ENCODE measurements around the gene BNIP2.
A peak's percentile ranks its signal among the peaks of the same experiment; 100 is the strongest.

BNIP2 gene

DNA sequence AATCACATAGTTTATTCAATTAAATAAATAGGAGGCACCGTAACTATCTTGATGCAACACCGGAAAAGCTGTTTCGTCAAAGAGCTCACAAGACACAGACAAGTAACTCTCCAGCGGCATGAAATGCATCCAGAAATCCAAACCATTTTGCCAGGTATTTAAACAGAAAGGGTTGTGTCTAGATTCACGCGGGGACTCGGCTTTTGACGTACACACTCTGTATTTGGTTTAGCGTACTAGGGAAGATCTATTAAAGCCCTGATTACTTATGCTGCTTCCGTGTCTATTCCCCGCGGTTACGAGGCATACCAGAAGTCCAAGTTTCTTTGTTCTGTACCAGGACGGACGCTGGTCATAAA is 718 bp downstream of the BNIP2 start:
- Histone ChIP-seq H3K9me3 (ENCODE audit: insufficient read depth, low read depth, low read length) (no peaks in the 10 kb centered on the region), H2AFZ (ENCODE audit: insufficient read depth, low read length, poor library complexity) (no peak overlapping the region), H3K36me3 (ENCODE audit: control insufficient read depth in 1 of 2, insufficient read depth in 2 of 2, low read length in 2 of 2) (peaks cover 0 to 7% of the 10 kb centered on the region in 2 experiments), H4K12ac (ENCODE audit: low read depth, low read length) (peak overlapping the region; percentile 51), H2BK12ac (ENCODE audit: low read length) (no peak overlapping the region), H3K14ac (ENCODE audit: low read length) (peak overlapping the region; percentile 98), H4K91ac (ENCODE audit: low read depth, low read length) (peak overlapping the region; percentile 95), H3K27me3 (ENCODE audit: insufficient read depth, low read length) (no peaks in the 10 kb centered on the region), H4K8ac (ENCODE audit: low read depth, low read length) (peak overlapping the region; percentile 98), H3K9ac (ENCODE audit: low read length) (peak overlapping the region; percentile 94), H3K23ac (ENCODE audit: low read length) (no peak overlapping the region), H3K4me2 (ENCODE audit: low read length) (peak overlapping the region; percentile 56), H3K18ac (ENCODE audit: low read length) (no peak overlapping the region), H2BK5ac (ENCODE audit: low read depth, low read length, poor library complexity) (peak overlapping the region; percentile 95), H3K79me2 (ENCODE audit: control insufficient read depth, insufficient read depth, low read length, poor library complexity) (peaks cover 12% of the 10 kb centered on the region), H3K4ac (ENCODE audit: low read depth, low read length) (peak overlapping the region; percentile 49), H3K79me1 (ENCODE audit: low read length) (peaks cover 10% of the 10 kb centered on the region), H2AK5ac (ENCODE audit: low read length) (no peak overlapping the region), H3K4me3 (ENCODE audit: low read depth, low read length) (peak overlapping the region; percentile 94), H3K4me1 (ENCODE audit: control insufficient read depth in 1 of 2, insufficient read depth in 2 of 2, low read length in 2 of 2) (peaks cover 2 to 5% of the 10 kb centered on the region in 2 experiments), H3K27ac (ENCODE audit: low read depth, low read length) (peak overlapping the region; percentile 95), H2BK120ac (ENCODE audit: insufficient read depth, low read length, poor library complexity) (no peak overlapping the region)
- peak; percentile 44 to 83 for DNase-seq
- WGBS (ENCODE audit: extremely low coverage, insufficient coverage, insufficient read length): no CpG with 5 or more reads among the region's 15 CpGs

DNA sequence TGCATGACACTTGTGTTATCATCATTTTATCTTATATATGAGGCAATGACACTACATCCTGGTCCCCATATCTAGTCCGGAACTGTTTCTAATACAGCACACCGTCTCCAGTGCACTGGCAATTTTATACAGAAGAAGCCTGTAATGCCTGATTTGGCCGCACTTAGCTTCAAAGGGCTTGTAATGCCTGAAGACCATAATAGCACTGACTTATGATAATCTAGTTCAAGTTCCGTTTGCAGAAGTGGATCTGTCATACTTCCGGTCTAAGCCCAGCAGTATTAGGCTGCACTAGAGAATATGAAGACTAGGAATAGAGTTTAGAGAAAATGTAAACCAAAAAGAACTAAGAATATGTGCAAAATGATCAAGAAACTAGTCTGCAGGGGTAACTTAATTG is 1.3 kb downstream of the BNIP2 start:
- H2AFZ ChIP-seq (ENCODE audit: insufficient read depth, low read length, poor library complexity): no peak overlapping the region
- H4K8ac ChIP-seq (ENCODE audit: low read depth, low read length): no peak overlapping the region
- peak overlapping the region; percentile 68 for H3K4me2 ChIP-seq (ENCODE audit: low read length)
- no peak overlapping the region for H2BK120ac ChIP-seq (ENCODE audit: insufficient read depth, low read length, poor library complexity)
- H3K23ac ChIP-seq (ENCODE audit: low read length): no peak overlapping the region
- no peak overlapping the region for H3K9ac ChIP-seq (ENCODE audit: low read length)
- H3K79me2 ChIP-seq (ENCODE audit: control insufficient read depth, insufficient read depth, low read length, poor library complexity): peaks cover 12% of the 10 kb centered on the region
- H3K9me3 ChIP-seq (ENCODE audit: insufficient read depth, low read depth, low read length): no peaks in the 10 kb centered on the region
- H3K18ac ChIP-seq (ENCODE audit: low read length): no peak overlapping the region
- H3K4me1 ChIP-seq (ENCODE audit: control insufficient read depth in 1 of 2, insufficient read depth in 2 of 2, low read length in 2 of 2): peaks cover 2 to 5% of the 10 kb centered on the region in 2 experiments
- H3K27ac ChIP-seq (ENCODE audit: low read depth, low read length): no peak overlapping the region
- H2AK5ac ChIP-seq (ENCODE audit: low read length): no peak overlapping the region
- H3K4ac ChIP-seq (ENCODE audit: low read depth, low read length): peak overlapping the region; percentile 91
- H3K79me1 ChIP-seq (ENCODE audit: low read length): peaks cover 10% of the 10 kb centered on the region
- no peak overlapping the region for H4K12ac ChIP-seq (ENCODE audit: low read depth, low read length)
- no peak overlapping the region for H2BK12ac ChIP-seq (ENCODE audit: low read length)
- no peaks in the 10 kb centered on the region for H3K27me3 ChIP-seq (ENCODE audit: insufficient read depth, low read length)
- H2BK5ac ChIP-seq (ENCODE audit: low read depth, low read length, poor library complexity): no peak overlapping the region
- no peak overlapping the region for H3K4me3 ChIP-seq (ENCODE audit: low read depth, low read length)
- DNase-seq: peak; percentile 36 to 57
- WGBS (ENCODE audit: extremely low coverage, insufficient coverage, insufficient read length): no CpG with 5 or more reads among the region's 5 CpGs
- H3K36me3 ChIP-seq (ENCODE audit: control insufficient read depth in 1 of 2, insufficient read depth in 2 of 2, low read length in 2 of 2): peaks cover 0 to 7% of the 10 kb centered on the region in 2 experiments
- H3K14ac ChIP-seq (ENCODE audit: low read length): no peak overlapping the region
- H4K91ac ChIP-seq (ENCODE audit: low read depth, low read length): no peak overlapping the region

DNA sequence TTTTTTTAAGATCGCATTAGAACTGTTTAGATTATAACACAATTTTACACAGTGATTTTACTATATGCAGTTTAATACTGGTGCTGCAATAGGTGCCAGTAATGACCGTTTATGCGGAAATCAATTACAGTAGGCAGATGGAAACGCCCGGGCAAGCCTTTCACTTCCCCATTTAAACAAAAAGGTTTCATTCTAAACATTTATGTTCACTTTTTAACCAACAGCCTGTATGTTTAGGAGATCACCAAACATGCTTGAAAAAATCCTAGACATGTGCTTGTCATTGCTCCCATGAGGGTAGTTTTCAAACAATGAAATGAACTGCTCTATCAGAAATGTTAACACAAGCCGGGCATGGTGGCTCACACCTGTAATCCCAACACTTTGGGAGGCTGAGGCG is 2.7 kb downstream of the BNIP2 start:
- peak overlapping the region; percentile 43 for H3K4ac ChIP-seq (ENCODE audit: low read depth, low read length)
- no peaks in the 10 kb centered on the region for H3K9me3 ChIP-seq (ENCODE audit: insufficient read depth, low read depth, low read length)
- no peak overlapping the region for H3K23ac ChIP-seq (ENCODE audit: low read length)
- H3K79me1 ChIP-seq (ENCODE audit: low read length): peaks cover 10% of the 10 kb centered on the region
- WGBS (ENCODE audit: extremely low coverage, insufficient coverage, insufficient read length): no CpG with 5 or more reads among the region's 7 CpGs
- H2AK5ac ChIP-seq (ENCODE audit: low read length): no peak overlapping the region
- H3K36me3 ChIP-seq (ENCODE audit: control insufficient read depth in 1 of 2, insufficient read depth in 2 of 2, low read length in 2 of 2): peaks cover 6 to 11% of the 10 kb centered on the region in 2 experiments
- no peak overlapping the region for H3K4me2 ChIP-seq (ENCODE audit: low read length)
- no peak overlapping the region for H2BK5ac ChIP-seq (ENCODE audit: low read depth, low read length, poor library complexity)
- H3K79me2 ChIP-seq (ENCODE audit: control insufficient read depth, insufficient read depth, low read length, poor library complexity): peaks cover 12% of the 10 kb centered on the region
- H3K4me3 ChIP-seq (ENCODE audit: low read depth, low read length): no peak overlapping the region
- H4K12ac ChIP-seq (ENCODE audit: low read depth, low read length): no peak overlapping the region
- H3K27ac ChIP-seq (ENCODE audit: low read depth, low read length): no peak overlapping the region
- DNase-seq: peak; percentile 20 to 76
- H3K27me3 ChIP-seq (ENCODE audit: insufficient read depth, low read length): no peaks in the 10 kb centered on the region
- no peak overlapping the region for H2BK120ac ChIP-seq (ENCODE audit: insufficient read depth, low read length, poor library complexity)
- no peak overlapping the region for H4K91ac ChIP-seq (ENCODE audit: low read depth, low read length)
- H3K14ac ChIP-seq (ENCODE audit: low read length): no peak overlapping the region
- no peak overlapping the region for H4K8ac ChIP-seq (ENCODE audit: low read depth, low read length)
- no peak overlapping the region for H2AFZ ChIP-seq (ENCODE audit: insufficient read depth, low read length, poor library complexity)
- H2BK12ac ChIP-seq (ENCODE audit: low read length): no peak overlapping the region
- H3K18ac ChIP-seq (ENCODE audit: low read length): no peak overlapping the region
- H3K9ac ChIP-seq (ENCODE audit: low read length): no peak overlapping the region
- peaks cover 2 to 5% of the 10 kb centered on the region in 2 experiments for H3K4me1 ChIP-seq (ENCODE audit: control insufficient read depth in 1 of 2, insufficient read depth in 2 of 2, low read length in 2 of 2)

DNA sequence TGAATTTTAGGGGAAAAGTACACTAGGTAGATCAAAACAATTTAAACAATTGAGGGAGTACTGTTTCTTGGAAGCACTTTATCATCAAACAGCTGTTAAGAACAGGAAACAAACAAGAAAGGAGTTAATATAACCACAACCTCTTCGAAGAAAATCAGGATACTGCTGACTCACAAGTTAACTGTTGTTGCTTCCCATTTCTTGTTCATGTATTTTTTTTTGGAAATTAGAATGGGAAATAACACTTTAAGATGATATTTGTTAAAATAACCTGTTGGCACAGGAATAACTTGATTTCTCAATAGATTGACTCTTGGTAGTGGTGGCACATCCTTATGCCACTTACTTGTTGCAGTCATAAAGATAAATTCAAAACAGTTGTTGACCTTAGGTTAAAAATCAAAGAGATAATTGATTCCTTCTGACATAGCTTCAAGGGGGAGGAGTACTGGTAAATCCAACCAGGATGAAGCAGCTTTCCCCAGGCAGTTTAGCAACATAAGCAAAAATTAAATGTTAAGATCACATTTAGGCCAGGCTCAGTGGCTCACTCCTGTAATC is 3.3 kb downstream of the BNIP2 start:
- peaks cover 12% of the 10 kb centered on the region for H3K79me2 ChIP-seq (ENCODE audit: control insufficient read depth, insufficient read depth, low read length, poor library complexity)
- no peak overlapping the region for H2BK5ac ChIP-seq (ENCODE audit: low read depth, low read length, poor library complexity)
- no CpG with 5 or more reads among the region's 1 CpG for WGBS (ENCODE audit: extremely low coverage, insufficient coverage, insufficient read length)
- no peak overlapping the region for H2BK12ac ChIP-seq (ENCODE audit: low read length)
- no peak overlapping the region for H3K4me2 ChIP-seq (ENCODE audit: low read length)
- no peaks in the 10 kb centered on the region for H3K27me3 ChIP-seq (ENCODE audit: insufficient read depth, low read length)
- no peak overlapping the region for H2BK120ac ChIP-seq (ENCODE audit: insufficient read depth, low read length, poor library complexity)
- H4K91ac ChIP-seq (ENCODE audit: low read depth, low read length): no peak overlapping the region
- H3K36me3 ChIP-seq (ENCODE audit: control insufficient read depth in 1 of 2, insufficient read depth in 2 of 2, low read length in 2 of 2): peaks cover 11 to 15% of the 10 kb centered on the region in 2 experiments
- no peak overlapping the region for H3K9ac ChIP-seq (ENCODE audit: low read length)
- no peak overlapping the region for H3K18ac ChIP-seq (ENCODE audit: low read length)
- no peak overlapping the region for H4K12ac ChIP-seq (ENCODE audit: low read depth, low read length)
- peak overlapping the region; percentile 43 for H3K4ac ChIP-seq (ENCODE audit: low read depth, low read length)
- no peak overlapping the region for H3K14ac ChIP-seq (ENCODE audit: low read length)
- H3K4me3 ChIP-seq (ENCODE audit: low read depth, low read length): no peak overlapping the region
- H3K27ac ChIP-seq (ENCODE audit: low read depth, low read length): no peak overlapping the region
- peaks cover 10% of the 10 kb centered on the region for H3K79me1 ChIP-seq (ENCODE audit: low read length)
- peaks cover 2 to 5% of the 10 kb centered on the region in 2 experiments for H3K4me1 ChIP-seq (ENCODE audit: control insufficient read depth in 1 of 2, insufficient read depth in 2 of 2, low read length in 2 of 2)
- no peak overlapping the region for H2AFZ ChIP-seq (ENCODE audit: insufficient read depth, low read length, poor library complexity)
- DNase-seq: no peak
- no peak overlapping the region for H4K8ac ChIP-seq (ENCODE audit: low read depth, low read length)
- H3K9me3 ChIP-seq (ENCODE audit: insufficient read depth, low read depth, low read length): no peaks in the 10 kb centered on the region
- H3K23ac ChIP-seq (ENCODE audit: low read length): no peak overlapping the region
- no peak overlapping the region for H2AK5ac ChIP-seq (ENCODE audit: low read length)
